Hepatocyte (in vitro differentiated cells): ENCODE results near the gene CCDC192.
A peak's percentile ranks its signal among the peaks of the same experiment; 100 is the strongest.

Experiments used
- CTCF ChIP-seq: fragments of 200-600 bp; sonication (generic); IDR thresholded peaks from 2 replicates; pipeline ENCODE4 v1.5.1; 2016; ENCODE audit warnings: antibody characterized with exemption, mild to moderate bottlenecking; ENCODE audit not compliant: poor library complexity
- EZH2 ChIP-seq: fragments of 200-600 bp; sonication (generic); IDR thresholded peaks from 2 replicates; pipeline ENCODE4 v1.6.1; 2016; ENCODE audit warnings: antibody characterized with exemption, mild to moderate bottlenecking, borderline replicate concordance
- EZH2phosphoT487 ChIP-seq: fragments of 200-600 bp; sonication (generic); IDR thresholded peaks from one replicate; pipeline ENCODE4 v1.6.1; 2018; ENCODE audit warnings: antibody characterized with exemption, mild to moderate bottlenecking, low read depth, moderate library complexity; ENCODE audit not compliant: unreplicated experiment, severe bottlenecking

- peak; percentile 43 for TF ChIP-seq CTCF
- TF ChIP-seq EZH2: no peak
- TF ChIP-seq EZH2phosphoT487: no peak
Observed at GRCh38 chr5:127878174-127878750, 175.1 kb downstream of the CCDC192 start.
